ENCODE results near the gene DMD. TPM values are rescaled to one million over a fixed set of nuclear protein-coding genes. Genes with fewer than 3 reads are reported as not detected.

The DMD gene
- total RNA-seq = 4.1 and 5.1 TPM in 2 replicates
- polyA plus RNA-seq = 3.6 and 7.2 TPM in 2 replicates
- polyA plus RNA-seq (2012) = 3.2 and 5.0 TPM in 2 replicates
- polyA minus RNA-seq (ENCODE audit: low replicate concordance) = 4.1 and 5.1 TPM in 2 replicates

DNA sequence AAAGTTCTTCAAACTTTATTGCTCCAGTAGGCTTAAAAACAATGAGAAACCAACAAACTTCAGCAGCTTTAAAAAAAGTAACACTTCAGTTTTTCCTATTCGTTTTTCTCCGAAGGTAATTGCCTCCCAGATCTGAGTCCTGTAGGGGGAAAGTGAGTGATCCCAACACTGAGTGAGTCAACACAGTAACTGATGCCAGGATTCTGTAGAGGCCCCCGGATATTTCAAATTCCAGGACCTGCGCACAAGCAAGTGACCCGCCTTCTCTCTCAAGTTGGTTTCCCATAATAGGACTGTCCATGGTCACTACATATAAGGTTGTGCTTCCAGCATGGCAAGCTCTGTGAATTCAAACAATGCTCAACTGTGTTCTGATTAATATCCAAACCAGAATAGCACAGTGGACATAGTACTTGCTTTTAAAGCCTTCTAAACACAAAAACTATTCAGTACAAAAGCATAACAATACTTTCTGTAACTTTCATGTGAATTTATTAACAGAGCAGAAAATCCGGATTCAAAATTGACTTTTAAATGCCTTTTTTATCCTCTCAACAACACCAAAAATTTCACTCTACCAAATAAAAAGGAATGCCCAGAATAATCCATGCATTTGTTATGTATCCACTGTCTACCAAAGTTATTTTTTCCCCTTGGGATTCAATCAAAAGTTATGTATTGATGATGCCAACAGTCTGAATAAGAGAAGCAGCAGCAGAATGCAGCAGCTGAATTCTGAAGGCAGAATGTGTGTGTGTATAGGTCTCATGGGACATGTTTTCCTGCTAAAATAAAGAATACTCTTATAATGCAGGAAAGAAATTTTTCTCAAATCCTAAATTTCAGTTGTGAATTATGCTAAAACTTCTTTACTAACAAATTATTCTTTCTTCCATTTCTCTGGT lies at the start of gene DMD:
TSS of gene DMD (minus strand) at position 194 of the 905 bp plus-strand sequence. CDS start 237 bp downstream, outside the sequence.
- no peaks in the 10 kb centered on the region for H3K27me3 ChIP-seq (ENCODE audit: control insufficient read depth, insufficient read depth, low read length)
- no peaks in the 10 kb centered on the region for H3K36me3 ChIP-seq (ENCODE audit: control insufficient read depth, insufficient read depth, low read length)
- H3K9ac ChIP-seq (ENCODE audit: insufficient read depth, low read length) = peak within 1 kb of the TSS; percentile 23
- no peak within 1 kb of the TSS for H2AFZ ChIP-seq (ENCODE audit: low read length)
- DNase-seq (ENCODE audit: low read depth in 2 of 2) = peak; percentile 37 to 88
- H3K4me2 ChIP-seq (ENCODE audit: extremely low read depth, insufficient read depth, low read length) = peak within 1 kb of the TSS; percentile 44
- peak within 1 kb of the TSS; percentile 51 for H3K27ac ChIP-seq (ENCODE audit: insufficient read depth, low read length)
- no peaks in the 10 kb centered on the region for H3K9me3 ChIP-seq (ENCODE audit: control insufficient read depth, insufficient read depth, low read depth, low read length)
- no peaks in the 10 kb centered on the region for H3K4me1 ChIP-seq (ENCODE audit: control insufficient read depth, extremely low read depth, insufficient read depth, low read length)
- no peaks in the 10 kb centered on the region for H4K20me1 ChIP-seq (ENCODE audit: control insufficient read depth, extremely low read depth, insufficient read depth, low read length)
- peaks cover 5% of the 10 kb centered on the region for H3K79me2 ChIP-seq (ENCODE audit: control insufficient read depth, insufficient read depth, low read length)
- TF ChIP-seq, protein P1, sequence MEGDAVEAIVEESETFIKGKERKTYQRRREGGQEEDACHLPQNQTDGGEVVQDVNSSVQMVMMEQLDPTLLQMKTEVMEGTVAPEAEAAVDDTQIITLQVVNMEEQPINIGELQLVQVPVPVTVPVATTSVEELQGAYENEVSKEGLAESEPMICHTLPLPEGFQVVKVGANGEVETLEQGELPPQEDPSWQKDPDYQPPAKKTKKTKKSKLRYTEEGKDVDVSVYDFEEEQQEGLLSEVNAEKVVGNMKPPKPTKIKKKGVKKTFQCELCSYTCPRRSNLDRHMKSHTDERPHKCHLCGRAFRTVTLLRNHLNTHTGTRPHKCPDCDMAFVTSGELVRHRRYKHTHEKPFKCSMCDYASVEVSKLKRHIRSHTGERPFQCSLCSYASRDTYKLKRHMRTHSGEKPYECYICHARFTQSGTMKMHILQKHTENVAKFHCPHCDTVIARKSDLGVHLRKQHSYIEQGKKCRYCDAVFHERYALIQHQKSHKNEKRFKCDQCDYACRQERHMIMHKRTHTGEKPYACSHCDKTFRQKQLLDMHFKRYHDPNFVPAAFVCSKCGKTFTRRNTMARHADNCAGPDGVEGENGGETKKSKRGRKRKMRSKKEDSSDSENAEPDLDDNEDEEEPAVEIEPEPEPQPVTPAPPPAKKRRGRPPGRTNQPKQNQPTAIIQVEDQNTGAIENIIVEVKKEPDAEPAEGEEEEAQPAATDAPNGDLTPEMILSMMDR (conservative IDR thresholded peaks at IDR 0.05 in 1 of 2, IDR thresholded peaks at IDR 0.05 in 1 of 2; ENCODE audit: low read depth in 1 of 2, low read length in 2 of 2) = peak in 1 of 2 donors; percentile 13
- no peak for TF ChIP-seq EZH2 (IDR thresholded peaks at IDR 0.05; ENCODE audit: low read length, missing control alignments)
- H3K4me3 ChIP-seq (replicated peaks in 1 of 4; ENCODE audit: control extremely low read depth in 1 of 4, insufficient read depth in 1 of 4, low read depth in 3 of 4, low read length in 4 of 4) = peak within 1 kb of the TSS; percentile 39 to 78 (median 56)

GRCh38 chrX:33252306-33252825 lies 41.0 kb upstream of the DMD start:
- no peak overlapping the region for H3K9ac ChIP-seq (ENCODE audit: insufficient read depth, low read length)
- H3K4me2 ChIP-seq (ENCODE audit: extremely low read depth, insufficient read depth, low read length) = no peak overlapping the region
- peak in 1 of 2 donors; percentile 1 for DNase-seq (ENCODE audit: low read depth in 2 of 2)
- no peak overlapping the region for H3K4me3 ChIP-seq (replicated peaks in 1 of 4; ENCODE audit: control extremely low read depth in 1 of 4, insufficient read depth in 1 of 4, low read depth in 3 of 4, low read length in 4 of 4)
- no peaks in the 10 kb centered on the region for H3K36me3 ChIP-seq (ENCODE audit: control insufficient read depth, insufficient read depth, low read length)
- no peak overlapping the region for H2AFZ ChIP-seq (ENCODE audit: low read length)
- no peak for TF ChIP-seq EZH2 (IDR thresholded peaks at IDR 0.05; ENCODE audit: low read length, missing control alignments)
- TF ChIP-seq, protein P1 (conservative IDR thresholded peaks at IDR 0.05 in 1 of 2, IDR thresholded peaks at IDR 0.05 in 1 of 2; ENCODE audit: low read depth in 1 of 2, low read length in 2 of 2) = no peak
- no peaks in the 10 kb centered on the region for H3K9me3 ChIP-seq (ENCODE audit: control insufficient read depth, insufficient read depth, low read depth, low read length)
- H3K4me1 ChIP-seq (ENCODE audit: control insufficient read depth, extremely low read depth, insufficient read depth, low read length) = no peaks in the 10 kb centered on the region
- no peaks in the 10 kb centered on the region for H3K27me3 ChIP-seq (ENCODE audit: control insufficient read depth, insufficient read depth, low read length)
- H4K20me1 ChIP-seq (ENCODE audit: control insufficient read depth, extremely low read depth, insufficient read depth, low read length) = no peaks in the 10 kb centered on the region
- no peak overlapping the region for H3K27ac ChIP-seq (ENCODE audit: insufficient read depth, low read length)
- H3K79me2 ChIP-seq (ENCODE audit: control insufficient read depth, insufficient read depth, low read length) = no peaks in the 10 kb centered on the region

DNA sequence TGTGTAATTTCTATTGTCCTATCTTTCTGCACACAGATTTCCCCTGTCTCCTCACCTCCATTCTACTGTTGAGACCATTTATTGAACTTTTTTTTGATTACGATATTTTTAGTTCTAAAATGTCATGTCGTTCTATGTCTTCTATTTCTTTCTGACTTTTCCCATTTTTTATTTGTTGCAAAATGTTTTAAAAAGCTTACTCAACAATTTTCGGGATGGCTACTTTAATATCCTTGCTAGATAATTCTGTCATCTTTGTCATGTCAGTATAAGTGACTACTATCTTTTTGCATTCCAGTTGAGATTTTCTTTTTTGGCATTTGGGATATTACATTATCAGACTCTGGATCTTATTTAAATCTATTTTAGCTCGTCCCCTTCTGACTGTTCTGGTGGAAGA lies 7.5 kb upstream of the DMD start:
- Histone ChIP-seq H3K27ac (ENCODE audit: insufficient read depth, low read length) (no peak overlapping the region), H4K20me1 (ENCODE audit: control insufficient read depth, extremely low read depth, insufficient read depth, low read length) (no peaks in the 10 kb centered on the region), H3K36me3 (ENCODE audit: control insufficient read depth, insufficient read depth, low read length) (no peaks in the 10 kb centered on the region), H3K4me3 (replicated peaks in 1 of 4; ENCODE audit: control extremely low read depth in 1 of 4, insufficient read depth in 1 of 4, low read depth in 3 of 4, low read length in 4 of 4) (no peak overlapping the region), H2AFZ (ENCODE audit: low read length) (no peak overlapping the region), H3K9me3 (ENCODE audit: control insufficient read depth, insufficient read depth, low read depth, low read length) (no peaks in the 10 kb centered on the region), H3K27me3 (ENCODE audit: control insufficient read depth, insufficient read depth, low read length) (no peaks in the 10 kb centered on the region), H3K9ac (ENCODE audit: insufficient read depth, low read length) (no peak overlapping the region), H3K79me2 (ENCODE audit: control insufficient read depth, insufficient read depth, low read length) (no peaks in the 10 kb centered on the region), H3K4me2 (ENCODE audit: extremely low read depth, insufficient read depth, low read length) (no peak overlapping the region), H3K4me1 (ENCODE audit: control insufficient read depth, extremely low read depth, insufficient read depth, low read length) (no peaks in the 10 kb centered on the region)
- TF ChIP-seq EZH2 (IDR thresholded peaks at IDR 0.05; ENCODE audit: low read length, missing control alignments) = no peak
- TF ChIP-seq, protein P1 (conservative IDR thresholded peaks at IDR 0.05 in 1 of 2, IDR thresholded peaks at IDR 0.05 in 1 of 2; ENCODE audit: low read depth in 1 of 2, low read length in 2 of 2) = no peak
- DNase-seq (ENCODE audit: low read depth in 2 of 2) = no peak
